ENCODE measurements around the gene TMEM52.

Gene TMEM52

DNA sequence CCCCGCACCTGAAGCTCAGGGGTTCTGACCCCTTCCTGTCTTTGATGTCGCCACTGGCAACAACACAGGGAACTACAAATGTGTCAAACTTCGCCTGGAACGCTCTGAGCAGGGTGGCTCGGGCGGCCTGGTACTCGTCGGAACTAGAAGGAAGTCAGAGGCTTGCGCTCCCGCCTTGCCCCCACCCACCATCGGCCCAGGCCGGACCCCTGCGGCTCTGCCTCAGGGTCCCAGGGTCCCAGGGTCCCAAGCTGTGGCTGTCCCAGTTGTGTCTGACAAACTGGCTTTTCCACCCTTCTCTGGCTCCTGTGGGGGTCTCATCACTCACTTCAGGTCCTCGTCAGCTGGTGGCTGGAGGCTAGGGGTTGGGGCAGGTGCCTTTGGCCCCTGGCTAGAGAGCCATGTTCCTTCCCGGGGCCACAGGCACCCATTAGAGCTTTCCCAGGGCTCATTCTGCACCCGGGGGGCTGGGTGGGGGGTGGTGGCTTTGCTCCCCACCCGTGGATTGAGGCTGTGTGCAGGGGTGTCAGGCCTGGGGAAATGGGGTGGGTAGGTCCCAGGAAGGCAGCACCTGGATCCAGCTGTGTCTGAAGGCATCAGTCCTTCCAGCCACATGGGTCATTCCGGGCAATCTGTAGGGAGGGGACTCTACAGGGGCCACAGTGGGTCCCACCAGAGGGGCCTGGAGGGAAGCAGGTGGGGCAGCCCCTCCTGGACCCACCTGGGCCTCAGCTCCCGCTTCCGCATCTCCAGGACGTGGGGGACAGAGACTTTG lies 8.0 kb upstream of the TMEM52 start:
- Mint-ChIP-seq H3K4me1 (peaks cover 12% of the 10 kb centered on the region), H3K9me3 (no peaks in the 10 kb centered on the region), H3K27ac (no peak overlapping the region), H3K27me3 (ENCODE audit: low read depth, poor library complexity) (peaks cover 4% of the 10 kb centered on the region), H3K36me3 (ENCODE audit: low read depth) (no peaks in the 10 kb centered on the region), H3K4me3 (no peak overlapping the region)
- DNase-seq = no peak
- TF ChIP-seq, protein P1, sequence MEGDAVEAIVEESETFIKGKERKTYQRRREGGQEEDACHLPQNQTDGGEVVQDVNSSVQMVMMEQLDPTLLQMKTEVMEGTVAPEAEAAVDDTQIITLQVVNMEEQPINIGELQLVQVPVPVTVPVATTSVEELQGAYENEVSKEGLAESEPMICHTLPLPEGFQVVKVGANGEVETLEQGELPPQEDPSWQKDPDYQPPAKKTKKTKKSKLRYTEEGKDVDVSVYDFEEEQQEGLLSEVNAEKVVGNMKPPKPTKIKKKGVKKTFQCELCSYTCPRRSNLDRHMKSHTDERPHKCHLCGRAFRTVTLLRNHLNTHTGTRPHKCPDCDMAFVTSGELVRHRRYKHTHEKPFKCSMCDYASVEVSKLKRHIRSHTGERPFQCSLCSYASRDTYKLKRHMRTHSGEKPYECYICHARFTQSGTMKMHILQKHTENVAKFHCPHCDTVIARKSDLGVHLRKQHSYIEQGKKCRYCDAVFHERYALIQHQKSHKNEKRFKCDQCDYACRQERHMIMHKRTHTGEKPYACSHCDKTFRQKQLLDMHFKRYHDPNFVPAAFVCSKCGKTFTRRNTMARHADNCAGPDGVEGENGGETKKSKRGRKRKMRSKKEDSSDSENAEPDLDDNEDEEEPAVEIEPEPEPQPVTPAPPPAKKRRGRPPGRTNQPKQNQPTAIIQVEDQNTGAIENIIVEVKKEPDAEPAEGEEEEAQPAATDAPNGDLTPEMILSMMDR (IDR thresholded peaks at IDR 0.05) = no peak

DNA sequence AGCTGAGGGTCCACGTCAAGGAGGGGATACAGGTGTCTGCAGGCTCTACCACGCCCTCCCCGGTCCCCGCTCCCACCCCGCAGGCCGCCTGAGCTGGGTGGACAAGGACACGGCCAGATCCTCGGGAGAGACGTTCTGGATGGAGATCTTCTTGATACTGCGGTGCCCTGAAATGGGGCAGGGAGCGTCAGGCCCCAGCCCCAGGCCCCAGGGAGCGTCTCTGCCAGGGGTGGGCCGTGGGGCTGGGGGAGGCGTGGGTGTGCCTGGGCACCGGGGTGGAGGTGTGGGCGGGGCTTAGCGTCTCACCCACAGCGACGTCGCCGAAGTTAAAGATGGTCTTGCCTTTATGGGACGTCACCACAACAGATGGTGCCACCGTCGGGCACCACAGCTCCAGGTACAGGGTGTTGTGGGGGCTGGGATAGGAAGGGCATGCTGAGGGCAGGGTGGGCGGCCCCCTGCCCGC lies 7.3 kb upstream of the TMEM52 start:
- Mint-ChIP-seq H3K27ac (no peak overlapping the region), H3K4me1 (peaks cover 12% of the 10 kb centered on the region), H3K27me3 (ENCODE audit: low read depth, poor library complexity) (peaks cover 4% of the 10 kb centered on the region), H3K36me3 (ENCODE audit: low read depth) (no peaks in the 10 kb centered on the region), H3K4me3 (no peak overlapping the region), H3K9me3 (no peaks in the 10 kb centered on the region)
- TF ChIP-seq, protein P1 (IDR thresholded peaks at IDR 0.05) = no peak
- DNase-seq = no peak

- H3K27ac Mint-ChIP-seq = no peak overlapping the region
- H3K36me3 Mint-ChIP-seq (ENCODE audit: low read depth) = no peaks in the 10 kb centered on the region
- no peak overlapping the region for H3K4me3 Mint-ChIP-seq
- no peak for DNase-seq
- TF ChIP-seq, protein P1 (IDR thresholded peaks at IDR 0.05) = no peak
- no peaks in the 10 kb centered on the region for H3K9me3 Mint-ChIP-seq
- H3K27me3 Mint-ChIP-seq (ENCODE audit: low read depth, poor library complexity) = peaks cover 4% of the 10 kb centered on the region
- peaks cover 12% of the 10 kb centered on the region for H3K4me1 Mint-ChIP-seq
These were observed 6.6 kb upstream of the TMEM52 start for GRCh38 chr1:1925437-1926345.

- Mint-ChIP-seq H3K4me3 (no peak overlapping the region), H3K4me1 (peaks cover 12% of the 10 kb centered on the region)
These were observed 5.8 kb upstream of the TMEM52 start for GRCh38 chr1:1924849-1925248.

DNA sequence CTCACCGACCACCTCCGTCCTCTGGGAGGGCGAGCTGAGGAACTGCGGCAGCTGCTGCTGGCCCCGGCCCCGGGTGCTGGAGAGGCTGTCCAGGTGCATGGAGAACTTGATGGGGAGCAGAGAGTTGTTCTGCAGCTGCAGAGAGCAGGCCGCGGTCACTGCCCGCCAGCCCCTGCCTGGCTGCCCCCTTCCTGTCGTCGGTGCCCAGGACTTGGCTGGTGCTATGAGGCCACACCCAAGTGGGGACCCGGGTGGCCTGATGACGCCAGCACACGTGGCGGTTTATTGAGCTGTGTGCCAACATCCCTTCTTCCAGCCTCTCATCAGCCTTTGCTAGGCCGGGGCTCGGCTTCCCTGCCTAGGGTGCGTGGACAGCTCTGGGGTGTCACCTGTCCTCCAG lies 5.3 kb upstream of the TMEM52 start:
- H3K4me1 Mint-ChIP-seq = peaks cover 12% of the 10 kb centered on the region
- no peak overlapping the region for H3K27ac Mint-ChIP-seq
- peaks cover 4% of the 10 kb centered on the region for H3K27me3 Mint-ChIP-seq (ENCODE audit: low read depth, poor library complexity)
- TF ChIP-seq, protein P1 (IDR thresholded peaks at IDR 0.05) = no peak
- H3K36me3 Mint-ChIP-seq (ENCODE audit: low read depth) = no peaks in the 10 kb centered on the region
- no peak overlapping the region for H3K4me3 Mint-ChIP-seq
- no peaks in the 10 kb centered on the region for H3K9me3 Mint-ChIP-seq
- no peak for DNase-seq

More at GRCh38 chr1:1924849-1925248, 5.8 kb upstream of the TMEM52 start:
- H3K27ac Mint-ChIP-seq = no peak overlapping the region
- TF ChIP-seq, protein P1 (IDR thresholded peaks at IDR 0.05) = no peak
- peaks cover 4% of the 10 kb centered on the region for H3K27me3 Mint-ChIP-seq (ENCODE audit: low read depth, poor library complexity)
- no peak for DNase-seq
- H3K9me3 Mint-ChIP-seq = no peaks in the 10 kb centered on the region
- H3K36me3 Mint-ChIP-seq (ENCODE audit: low read depth) = no peaks in the 10 kb centered on the region
